Caco-2 (cell line): ENCODE measurements around the gene KCNG4. TPM values are rescaled to one million over a fixed set of nuclear protein-coding genes. Genes with fewer than 3 reads are reported as not detected.

Experiments
- BruUV-seq: library from RNA; stranded (reverse); fragments of 400-500 nt; replicated peaks from 2 replicates; lab custom pipeline; 2021; lab: Mats Ljungman, UMichigan
- CTCF ChIA-PET: fragments of 300-600 bp; sonication (Branson Sonifier 250); formaldehyde crosslinking; loops from one replicate; lab custom pipeline; 2022; ENCODE audit warnings: antibody characterized with exemption; lab: Charles Lee
- POLR2A ChIA-PET: fragments of 300-600 bp; sonication (Branson Sonifier 250); formaldehyde crosslinking; loops from one replicate; lab custom pipeline; 2022; ENCODE audit warnings: antibody characterized with exemption; lab: Charles Lee
- DNase-seq, 2 experiments: peaks; one replicate each; pipeline versions ENCODE4 v3.0.0 to v3.0.0-alpha.2; 2020 to 2022
- H3K27me3 ChIP-seq: replicated peaks from 2 replicates; pipeline ENCODE4 v1.6.0; 2011; ENCODE audit warnings: low read length; ENCODE audit not compliant: control insufficient read depth, insufficient read depth
- H3K36me3 ChIP-seq: 2 replicates; pipeline ENCODE4 v1.5.1; 2011; ENCODE audit warnings: low read length; ENCODE audit not compliant: control insufficient read depth, insufficient read depth
- H3K4me1 ChIP-seq: fragments of 250-450 bp; sonication (Bioruptor Pico); 2 replicates; pipeline ENCODE4 v1.5.1; 2020; ENCODE audit warnings: mild to moderate bottlenecking
- H3K4me3 ChIP-seq: 2 replicates; pipeline ENCODE4 v1.5.1; 2011; ENCODE audit warnings: low read depth, mild to moderate bottlenecking, control low read depth, low read length
- H3K9me3 ChIP-seq: fragments of 250-450 bp; sonication (Bioruptor Pico); 2 replicates; pipeline ENCODE4 v1.5.1; 2020; ENCODE audit warnings: mild to moderate bottlenecking, moderate library complexity
- H3K27ac Mint-ChIP-seq: one replicate; pipeline ENCODE4 v1.8.0; 2022; ENCODE audit warnings: mixed read lengths; ENCODE audit not compliant: unreplicated experiment
- H3K27me3 Mint-ChIP-seq: one replicate; pipeline ENCODE4 v1.8.0; 2022; ENCODE audit warnings: mixed read lengths; ENCODE audit not compliant: insufficient read depth, unreplicated experiment
- H3K36me3 Mint-ChIP-seq: one replicate; pipeline ENCODE4 v1.8.0; 2022; ENCODE audit warnings: mild to moderate bottlenecking, mixed read lengths; ENCODE audit not compliant: insufficient read depth, unreplicated experiment
- H3K4me1 Mint-ChIP-seq: one replicate; pipeline ENCODE4 v1.8.0; 2022; ENCODE audit warnings: low read depth, mixed read lengths; ENCODE audit not compliant: unreplicated experiment
- H3K4me3 Mint-ChIP-seq: one replicate; pipeline ENCODE4 v1.8.0; 2022; ENCODE audit warnings: mild to moderate bottlenecking, moderate library complexity, mixed read lengths; ENCODE audit not compliant: unreplicated experiment
- H3K9me3 Mint-ChIP-seq: one replicate; pipeline ENCODE4 v1.8.0; 2022; ENCODE audit warnings: mixed read lengths; ENCODE audit not compliant: unreplicated experiment
- CTCF ChIP-seq, 2 experiments: fragments of 200-600 bp in 1 of 2; IDR thresholded peaks; 1 replicate in 1 of 2; 2 replicates in 1 of 2; pipeline versions ENCODE4 v1.5.1 to v1.8.0; 2011 to 2022; ENCODE audit warnings: antibody characterized with exemption in 1 of 2, control low read depth in 1 of 2, inconsistent platforms in 1 of 2, low read depth in 1 of 2, low read length in 1 of 2, mild to moderate bottlenecking in 1 of 2, moderate library complexity in 1 of 2; ENCODE audit not compliant: insufficient read depth in 1 of 2, severe bottlenecking in 1 of 2, unreplicated experiment in 1 of 2
- intact Hi-C: fragments of 100-400 bp; cut with micrococcal nuclease; formaldehyde crosslinking; loops from one replicate; pipeline ENCODE4 v1.10.0; 2022; ENCODE audit not compliant: unreplicated experiment
- total RNA-seq: library from RNA; stranded (reverse); gene quantifications from 2 replicates; pipeline ENCODE4 v1.2.3, GENCODE V29; 2022

KCNG4 gene
- total RNA-seq, 1 experiment from 2014 or later: not detected

GRCh38 chr16:84232060-84232459 is 7.8 kb downstream of the KCNG4 start:
- Mint-ChIP-seq H3K9me3 (no peaks in the 10 kb centered on the region), H3K27me3 (peaks cover 12% of the 10 kb centered on the region)

GRCh38 chr16:84229471-84229870 is 10.3 kb downstream of the KCNG4 start:
- BruUV-seq: no TSS peak
- H3K36me3 ChIP-seq: no peaks in the 10 kb centered on the region
- Mint-ChIP-seq H3K4me3 (no peak overlapping the region), H3K9me3 (no peaks in the 10 kb centered on the region), H3K4me1 (no peaks in the 10 kb centered on the region), H3K27me3 (peaks cover 11% of the 10 kb centered on the region), H3K36me3 (no peaks in the 10 kb centered on the region), H3K27ac (no peak overlapping the region)
- H3K4me1 ChIP-seq: no peaks in the 10 kb centered on the region; the same call in 1 of the 2 replicates
- no peak for DNase-seq
- ChIA-PET CTCF (no interaction called here), POLR2A (no interaction called here)
- TF ChIP-seq CTCF (IDR thresholded peaks at IDR 0.05; ENCODE audit: insufficient read depth in 1 of 2, low read depth in 1 of 2, low read length in 1 of 2, severe bottlenecking in 1 of 2, unreplicated experiment in 1 of 2): no peak
- intact Hi-C loops: no loop called here
- no peaks in the 10 kb centered on the region for H3K27me3 ChIP-seq
- H3K9me3 ChIP-seq: no peaks in the 10 kb centered on the region
- no peak overlapping the region for H3K4me3 ChIP-seq

More at GRCh38 chr16:84232060-84232459, 7.8 kb downstream of the KCNG4 start:
- ChIA-PET CTCF (interaction anchor here (0.7 to 0.8 kb wide), 2 partner anchors 45 to 255 kb away, joined by 3 to 7 read pairs; partner anchors contain the start of gene TAF1C), POLR2A (no interaction called here)
- Histone ChIP-seq H3K9me3 (no peaks in the 10 kb centered on the region), H3K27me3 (no peaks in the 10 kb centered on the region), H3K4me3 (no peak overlapping the region), H3K4me1 (no peaks in the 10 kb centered on the region; the same call in 1 of the 2 replicates), H3K36me3 (no peaks in the 10 kb centered on the region)
- Mint-ChIP-seq H3K4me1 (no peaks in the 10 kb centered on the region), H3K27ac (no peak overlapping the region), H3K4me3 (no peak overlapping the region), H3K36me3 (no peaks in the 10 kb centered on the region)
- no peak for DNase-seq
- intact Hi-C loops: no loop called here
- no TSS peak for BruUV-seq
- TF ChIP-seq CTCF (IDR thresholded peaks at IDR 0.05; ENCODE audit: insufficient read depth in 1 of 2, low read depth in 1 of 2, low read length in 1 of 2, severe bottlenecking in 1 of 2, unreplicated experiment in 1 of 2): no peak

- peak in 1 of 2 experiments; percentile 56 for DNase-seq
- H3K9me3 Mint-ChIP-seq: no peaks in the 10 kb centered on the region
- no peak overlapping the region for H3K27ac Mint-ChIP-seq
These were observed 11.5 kb downstream of the KCNG4 start for GRCh38 chr16:84228256-84228838.

More at GRCh38 chr16:84228256-84228838, 11.5 kb downstream of the KCNG4 start:
- intact Hi-C loops: no loop called here
- no peak overlapping the region for H3K4me3 Mint-ChIP-seq
- TF ChIP-seq CTCF (IDR thresholded peaks at IDR 0.05; ENCODE audit: insufficient read depth in 1 of 2, low read depth in 1 of 2, low read length in 1 of 2, severe bottlenecking in 1 of 2, unreplicated experiment in 1 of 2): no peak
- no peaks in the 10 kb centered on the region for H3K9me3 ChIP-seq
- H3K36me3 Mint-ChIP-seq: no peaks in the 10 kb centered on the region
- H3K4me3 ChIP-seq: no peak overlapping the region
- no peaks in the 10 kb centered on the region for H3K4me1 Mint-ChIP-seq
- H3K36me3 ChIP-seq: no peaks in the 10 kb centered on the region
- no peaks in the 10 kb centered on the region; the same call in 1 of the 2 replicates for H3K4me1 ChIP-seq
- no TSS peak for BruUV-seq
- ChIA-PET POLR2A (no interaction called here), CTCF (no interaction called here)
- peaks cover 8% of the 10 kb centered on the region for H3K27me3 Mint-ChIP-seq
- H3K27me3 ChIP-seq: no peaks in the 10 kb centered on the region
